ENCODE measurements around the gene KCTD19.

Gene KCTD19

DNA sequence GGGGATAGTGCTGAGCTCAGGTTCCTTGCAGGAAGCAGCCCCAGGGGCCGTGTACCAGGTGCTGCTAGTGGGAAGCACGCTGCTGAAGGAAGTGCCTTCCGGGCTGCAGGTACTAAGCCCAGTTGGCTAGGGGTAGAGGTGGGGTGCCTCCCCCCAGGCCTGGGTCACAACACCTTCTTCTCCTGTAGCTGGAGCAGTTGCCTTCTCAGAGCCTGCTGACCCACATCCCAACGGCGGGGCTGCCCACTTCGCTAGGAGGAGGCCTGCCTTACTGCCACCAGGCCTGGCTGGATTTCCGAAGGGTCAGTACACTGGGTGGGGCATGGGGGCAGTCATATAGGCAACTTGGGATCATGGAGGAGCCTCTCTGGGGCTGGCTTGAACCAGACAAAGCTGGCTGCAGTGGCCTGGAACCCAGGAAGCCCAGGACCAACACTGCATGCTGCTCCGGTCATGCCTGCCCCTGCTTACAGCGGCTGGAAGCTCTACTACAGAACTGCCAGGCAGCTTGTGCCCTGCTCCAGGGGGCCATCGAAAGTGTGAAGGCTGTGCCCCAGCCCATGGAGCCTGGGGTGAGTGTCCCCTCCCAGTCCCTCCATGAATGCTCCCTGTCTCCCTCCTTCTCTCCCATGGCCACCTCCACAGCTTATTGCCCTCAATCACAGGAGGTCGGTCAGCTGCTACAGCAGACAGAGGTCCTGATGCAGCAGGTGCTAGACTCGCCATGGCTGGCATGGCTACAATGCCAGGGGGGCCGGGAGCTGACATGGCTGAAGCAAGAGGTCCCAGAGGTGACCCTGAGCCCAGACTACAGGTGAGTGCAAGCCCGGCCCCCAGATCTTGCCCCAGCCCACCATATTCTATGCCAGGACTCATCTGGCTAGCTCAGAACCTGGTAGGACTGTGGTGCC is 44.8 kb downstream of the KCTD19 start:
- no peak for DNase-seq

DNA sequence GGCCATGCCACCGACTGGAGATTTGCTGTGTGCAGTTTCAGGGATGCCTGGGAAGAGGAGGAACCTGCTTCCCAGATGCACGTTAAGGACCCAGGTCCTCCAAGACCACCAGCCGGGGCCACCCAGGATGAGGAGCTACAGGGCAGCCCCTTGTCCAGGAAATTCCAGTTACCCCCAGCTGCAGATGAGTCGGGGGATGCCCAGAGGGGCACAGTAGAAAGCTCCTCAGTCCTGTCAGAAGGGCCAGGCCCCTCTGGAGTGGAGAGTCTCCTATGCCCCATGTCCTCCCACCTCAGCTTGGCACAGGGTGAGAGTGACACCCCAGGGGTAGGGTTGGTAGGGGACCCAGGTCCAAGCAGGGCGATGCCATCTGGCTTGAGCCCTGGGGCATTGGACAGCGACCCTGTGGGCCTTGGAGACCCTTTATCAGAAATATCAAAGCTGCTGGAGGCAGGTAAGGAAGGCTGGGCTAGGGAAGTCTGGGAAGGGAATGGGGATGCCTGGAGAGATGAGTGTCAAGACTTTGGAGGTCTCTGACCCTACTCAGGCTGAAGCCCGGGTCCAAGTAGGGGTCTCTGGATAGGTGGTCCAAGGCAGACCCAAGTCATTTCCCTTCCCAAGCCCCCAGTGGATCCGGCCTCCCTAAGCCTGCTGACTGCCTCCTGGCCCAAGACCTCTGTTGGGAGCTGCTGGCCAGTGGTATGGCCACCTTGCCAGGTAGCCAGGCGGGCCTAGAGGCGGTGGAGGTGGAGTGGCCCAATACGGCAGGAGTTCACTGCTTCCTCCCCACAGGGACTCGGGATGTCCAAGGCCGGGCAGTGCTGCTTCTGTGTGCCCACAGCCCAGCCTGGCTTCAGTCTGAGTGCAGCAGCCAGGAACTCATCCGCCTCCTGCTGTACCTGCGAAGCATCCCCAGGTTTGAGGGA is 46.2 kb downstream of the KCTD19 start:
- no peak for DNase-seq

DNA sequence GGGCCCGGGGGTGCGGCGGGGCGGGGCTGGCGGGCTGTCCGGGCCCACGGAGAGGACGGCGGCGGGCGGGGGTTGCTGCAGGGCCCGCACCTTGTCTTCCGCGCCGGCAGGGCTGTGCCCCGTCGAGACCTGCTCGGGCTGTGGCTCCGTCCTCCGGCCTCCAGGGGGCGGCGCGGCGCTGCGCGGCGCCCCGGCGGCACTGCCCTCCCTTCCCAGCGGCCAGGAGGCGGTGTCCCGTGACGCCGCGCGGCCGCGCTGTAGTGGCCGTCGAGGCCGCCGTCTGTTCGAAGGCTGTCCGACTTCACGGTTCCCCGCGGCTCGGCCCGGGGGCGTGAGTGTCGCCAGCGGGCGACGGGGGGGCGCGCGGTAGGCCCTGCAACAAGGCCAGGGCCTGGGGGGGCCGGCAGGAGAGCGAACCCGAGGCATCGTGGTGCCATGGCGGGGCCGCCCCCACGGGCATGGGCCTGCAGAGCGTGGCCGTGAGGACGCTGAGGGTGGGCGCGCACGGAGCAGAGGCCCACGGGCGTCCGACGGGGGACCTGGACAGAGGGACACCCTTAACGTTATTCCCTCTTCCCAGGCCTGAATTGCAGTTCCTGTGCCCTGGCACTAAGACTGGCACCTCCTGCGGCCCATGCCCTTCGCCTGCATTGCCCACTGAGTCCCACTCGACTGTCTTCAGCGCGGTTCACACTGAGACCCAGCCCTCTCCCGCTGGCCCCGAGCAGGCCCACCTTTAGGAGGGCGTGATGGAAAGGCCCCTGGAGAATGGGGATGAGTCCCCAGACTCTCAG is 47.0 kb downstream of the KCTD19 start, which contains the start of gene PLEKHG4:
PLEKHG4 (plus strand) TSS at position 237 of the 794 bp plus-strand sequence; CDS start at position 750, 513 bp downstream.
- peak in 1 of 2 experiments; percentile 77 for DNase-seq

DNA sequence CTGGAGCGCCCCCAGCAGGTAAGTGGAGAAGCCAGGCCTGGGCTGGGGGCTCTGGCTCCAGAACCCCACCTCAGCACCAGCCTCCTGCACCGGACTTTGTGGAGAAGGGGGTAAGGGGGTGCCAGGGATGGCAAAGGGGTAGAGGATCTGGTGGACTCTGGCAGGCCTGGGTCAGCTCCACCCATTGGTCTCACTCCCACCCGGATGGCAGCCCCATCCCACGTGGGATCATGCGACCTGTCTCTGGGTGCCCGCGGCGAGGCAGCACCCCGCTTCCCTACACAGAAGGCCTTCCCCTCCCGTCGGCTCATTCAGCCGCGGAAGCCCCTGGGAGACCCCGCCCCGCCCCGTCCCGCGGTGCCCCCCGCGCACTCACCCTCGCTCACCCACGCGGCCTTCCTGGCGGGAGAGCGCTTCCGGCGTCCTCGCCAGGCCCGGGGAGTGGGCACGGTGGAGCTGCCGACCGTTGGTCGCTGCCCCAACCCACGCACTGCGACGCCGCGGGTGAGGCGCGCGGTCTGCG is 47.7 kb downstream of the KCTD19 start:
- DNase-seq, result peak in 1 of 2 experiments; percentile 43

DNA sequence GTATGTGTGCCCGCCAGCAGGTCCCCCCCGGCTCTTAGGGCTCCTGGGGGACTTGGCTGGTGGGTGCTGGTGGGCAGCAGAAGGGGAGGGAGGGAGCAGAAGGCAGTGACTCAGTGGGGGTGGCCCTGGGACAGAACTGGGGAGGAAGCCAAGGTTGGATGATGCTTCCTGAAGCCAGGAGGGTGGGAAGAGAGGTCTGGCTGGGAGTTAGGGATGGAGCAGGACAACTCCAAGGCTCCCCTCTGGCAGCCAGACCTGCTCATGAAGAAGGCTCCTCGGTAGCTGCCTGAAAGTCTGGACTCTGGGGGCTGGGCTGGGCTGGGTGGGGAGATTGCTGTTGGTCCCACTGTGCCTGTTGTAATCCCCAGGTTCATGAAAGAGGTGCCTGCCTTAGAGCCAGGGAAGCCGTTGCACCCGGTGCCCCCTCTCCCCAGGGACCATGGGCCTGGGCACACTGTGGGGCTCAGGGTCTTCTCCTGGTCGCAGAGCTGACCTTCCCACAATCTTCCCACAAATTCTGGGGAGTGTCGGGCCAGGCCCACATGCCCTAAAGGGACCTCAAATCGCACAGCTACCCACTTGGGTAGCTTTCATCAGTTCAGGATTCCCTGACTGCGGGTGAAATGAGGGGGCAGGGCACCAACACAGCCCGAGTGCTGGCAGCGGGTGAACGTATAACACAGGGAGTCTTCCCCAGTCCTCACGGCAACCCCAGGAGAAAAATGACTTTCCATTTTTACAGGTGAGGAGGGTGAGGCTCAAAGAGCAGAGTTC is 48.4 kb downstream of the KCTD19 start:
- no peak for DNase-seq

DNA sequence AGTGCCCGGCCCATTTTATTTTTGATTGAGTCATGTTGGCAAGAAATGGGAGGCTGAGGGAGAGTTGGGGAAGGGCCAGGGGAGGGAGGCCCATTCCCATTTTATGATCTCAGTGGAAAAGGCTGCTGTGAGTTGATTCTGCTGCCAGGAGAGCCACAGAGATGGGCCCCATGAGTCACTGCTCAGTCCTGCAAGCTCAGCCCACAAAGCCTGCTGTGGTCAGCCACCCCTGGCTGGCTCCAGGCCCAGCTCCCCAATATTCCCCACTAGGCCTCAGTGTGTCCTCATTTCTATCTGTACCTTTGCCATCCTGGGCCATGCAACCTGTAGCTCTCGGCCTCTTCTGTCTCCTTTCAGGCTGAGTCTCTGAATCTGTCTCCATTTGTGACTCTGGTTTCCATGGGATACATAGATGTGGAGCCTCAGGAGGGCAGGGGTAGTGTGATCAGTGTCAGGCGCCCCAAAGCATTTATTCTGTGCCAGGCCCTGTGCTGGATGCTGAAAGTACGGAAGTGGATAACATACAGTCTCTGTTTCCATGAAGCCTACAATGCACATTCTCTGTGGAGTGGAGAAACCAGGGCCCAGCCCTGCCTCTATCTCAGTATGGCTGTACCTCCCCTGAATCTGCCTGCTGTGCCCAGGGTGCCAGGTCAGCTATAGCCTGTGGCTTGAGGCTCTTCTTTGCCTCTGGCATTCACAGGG is 49.1 kb downstream of the KCTD19 start:
- DNase-seq, result no peak

DNA sequence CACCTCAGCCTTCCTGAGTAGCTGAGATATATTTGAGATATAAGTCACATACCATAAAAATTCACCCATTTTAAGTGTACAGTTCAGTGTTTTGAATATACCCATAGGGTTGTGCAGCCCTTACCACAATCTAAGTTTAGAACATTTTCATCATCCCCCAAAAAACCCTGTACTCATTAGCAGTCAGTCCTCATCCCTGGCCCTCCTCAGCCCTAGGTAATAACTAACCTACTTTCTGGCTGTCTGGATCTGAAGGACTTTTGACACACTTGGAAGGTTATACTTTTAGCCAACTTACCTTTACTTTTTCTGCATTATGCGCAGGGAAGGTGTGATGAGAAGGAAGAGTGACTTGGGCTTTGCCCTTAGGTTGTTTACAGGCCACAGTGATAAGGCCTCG is 51.2 kb downstream of the KCTD19 start:
- DNase-seq, result no peak

DNA sequence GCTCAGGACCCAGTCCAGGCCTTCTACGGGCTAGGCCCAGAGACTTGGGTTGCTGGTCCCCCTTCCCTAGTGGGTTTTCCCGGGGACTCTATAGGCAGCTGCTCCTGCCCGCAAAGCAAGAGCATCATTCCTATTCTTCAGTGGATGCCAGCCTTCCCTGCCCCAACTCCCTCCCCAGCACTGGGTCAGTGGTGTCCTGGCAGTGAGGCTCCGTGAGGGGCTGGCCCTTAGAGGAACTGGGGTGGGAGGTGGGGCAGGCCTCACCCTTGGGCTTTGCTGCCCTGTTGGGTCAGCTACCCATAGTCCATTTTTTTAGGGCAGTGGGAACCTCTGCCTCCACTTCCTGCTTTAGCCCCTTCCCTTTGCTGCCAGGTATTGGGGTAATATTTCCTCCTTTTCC is 55.1 kb downstream of the KCTD19 start:
- no peak for DNase-seq

DNA sequence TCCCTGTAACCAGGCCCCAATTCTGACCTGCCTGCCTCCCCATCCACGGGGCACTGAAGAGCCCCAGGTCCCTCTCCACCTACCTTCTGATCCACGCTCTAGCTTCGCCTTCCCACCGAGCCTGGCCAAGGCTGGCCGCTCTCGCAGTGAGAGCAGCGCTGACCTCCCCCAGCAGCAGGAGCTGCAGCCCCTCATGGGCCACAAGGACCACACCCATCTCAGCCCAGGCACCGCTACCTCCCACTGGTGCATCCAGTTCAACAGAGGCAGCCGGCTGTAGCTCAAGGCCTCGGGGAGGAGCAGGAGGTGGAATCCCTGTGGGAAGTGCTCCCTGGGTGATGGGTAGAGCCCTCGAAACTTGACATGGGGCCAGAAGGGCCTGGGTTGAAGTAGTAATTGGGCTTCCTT is 55.6 kb downstream of the KCTD19 start:
- DNase-seq, result no peak

DNA sequence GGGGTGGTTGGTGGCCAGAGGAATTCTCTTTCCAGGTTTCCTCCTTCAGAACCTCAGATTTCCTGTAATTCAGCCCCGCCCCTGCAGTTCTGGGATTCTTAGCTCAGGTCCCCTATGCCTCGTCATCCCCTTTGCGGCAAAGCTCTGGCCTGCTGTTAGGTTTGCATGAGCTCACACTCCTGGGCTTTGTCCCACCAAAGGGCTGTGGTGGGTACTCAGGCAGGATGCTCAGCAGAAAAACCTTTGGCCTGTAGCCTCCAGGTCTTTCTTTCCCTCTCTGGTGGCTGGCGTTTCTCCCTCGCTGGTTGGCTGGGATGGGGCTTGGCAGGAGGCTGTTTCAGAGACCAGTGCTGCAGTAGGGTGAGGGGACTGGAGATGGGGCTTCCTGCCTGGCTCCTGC is 56.8 kb downstream of the KCTD19 start:
- no peak for DNase-seq

DNA sequence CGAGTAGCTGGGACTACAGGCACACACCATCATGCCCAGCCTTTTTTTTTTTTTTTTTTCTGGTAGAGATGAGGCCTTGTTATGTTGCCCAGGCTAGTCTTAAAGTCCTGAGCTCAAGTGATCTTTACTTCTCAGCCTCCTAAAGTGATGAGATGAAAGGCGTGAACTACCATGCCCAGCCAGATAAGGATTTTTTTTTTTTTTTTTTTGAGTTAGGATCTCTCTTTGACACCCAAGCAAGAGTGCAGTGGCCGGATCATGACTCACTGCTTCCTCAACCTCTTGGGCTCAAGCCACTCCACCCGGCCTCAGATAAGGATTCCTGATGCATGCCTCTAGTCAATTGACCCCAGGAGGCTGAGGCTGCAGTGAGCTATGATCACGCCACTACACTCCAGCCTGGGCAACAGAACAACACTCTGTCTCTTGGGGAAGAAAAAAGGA is 58.4 kb downstream of the KCTD19 start:
- no peak for DNase-seq

DNA sequence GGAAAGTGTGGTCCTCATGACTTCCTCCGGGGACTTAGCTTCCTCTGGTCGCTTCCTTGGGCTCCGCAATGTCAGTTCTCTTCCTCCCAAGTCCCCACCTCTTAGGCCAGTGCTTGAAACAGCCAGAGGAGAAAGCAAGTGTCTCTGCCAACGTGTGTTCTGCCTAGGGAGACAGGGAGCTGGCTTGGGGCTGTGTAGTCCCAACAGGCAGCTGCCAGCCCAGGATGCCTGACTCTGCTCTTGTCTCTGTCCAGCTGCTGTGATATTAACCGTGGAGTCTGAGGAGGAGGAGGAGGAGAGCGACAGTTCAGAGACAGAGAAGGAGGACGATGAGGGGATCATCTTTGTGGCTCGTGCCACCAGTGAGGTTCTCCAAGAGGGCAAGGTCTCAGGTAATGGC is 60.7 kb downstream of the KCTD19 start:
- no peak for DNase-seq

DNA sequence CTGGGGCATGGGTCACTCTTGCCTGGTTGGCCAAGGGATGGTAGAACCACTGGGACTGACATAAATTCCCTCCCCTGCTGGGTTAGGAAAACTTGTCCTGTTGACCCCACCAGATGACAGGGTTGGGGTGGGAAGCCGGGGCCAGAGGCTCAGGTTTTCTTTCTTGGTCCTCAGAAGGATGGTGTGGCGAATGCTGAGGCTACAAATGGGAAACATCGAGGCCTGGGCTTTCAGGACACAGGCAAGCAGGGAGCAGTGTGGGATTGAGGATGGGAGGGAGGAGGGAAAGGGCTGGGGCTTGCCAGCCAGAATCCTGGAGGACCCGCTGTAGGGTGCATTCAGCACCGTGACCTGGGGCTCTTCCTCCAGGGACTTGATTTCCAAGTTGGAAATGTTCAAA is 61.7 kb downstream of the KCTD19 start:
- DNase-seq, result no peak

DNA sequence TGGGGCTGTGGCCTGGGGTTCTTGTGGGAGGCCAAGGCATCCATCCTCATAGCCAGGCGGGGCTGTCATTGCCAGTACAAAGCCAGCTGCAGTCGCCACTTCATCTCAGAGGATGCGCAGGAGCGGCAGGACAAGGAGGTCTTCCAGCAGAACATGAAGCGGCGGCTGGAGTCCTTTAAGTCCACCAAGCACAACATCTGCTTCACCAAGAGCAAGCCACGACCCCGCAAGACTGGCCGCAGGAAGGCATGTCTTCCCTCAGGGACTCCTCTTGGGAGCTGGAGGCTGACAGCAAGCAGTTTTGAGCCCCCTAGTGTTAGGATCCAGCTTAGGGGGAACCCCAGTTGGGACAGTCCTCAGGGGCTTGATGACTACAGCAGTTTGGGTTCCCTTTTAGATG is 62.3 kb downstream of the KCTD19 start:
- DNase-seq, result no peak

DNA sequence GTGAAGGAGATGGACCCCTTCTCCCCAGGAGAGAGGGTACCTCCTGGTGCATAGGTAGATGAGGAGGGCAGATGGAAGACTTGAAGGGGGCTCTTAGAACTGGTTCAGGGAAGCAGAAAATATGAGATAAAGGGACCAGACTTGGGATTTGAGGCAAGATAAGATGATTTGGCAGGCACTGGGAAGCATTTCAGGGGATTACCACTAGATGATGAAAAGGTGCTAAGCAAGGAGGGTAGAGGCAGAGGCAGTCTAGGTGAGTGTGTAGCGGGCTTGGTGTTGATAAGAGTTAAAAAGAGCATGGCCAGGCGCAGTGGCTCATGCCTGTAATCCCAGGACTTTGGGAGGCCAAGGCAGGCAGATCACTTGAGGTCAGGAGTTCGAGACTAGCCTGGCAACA is 63.3 kb downstream of the KCTD19 start:
- no peak for DNase-seq

DNA sequence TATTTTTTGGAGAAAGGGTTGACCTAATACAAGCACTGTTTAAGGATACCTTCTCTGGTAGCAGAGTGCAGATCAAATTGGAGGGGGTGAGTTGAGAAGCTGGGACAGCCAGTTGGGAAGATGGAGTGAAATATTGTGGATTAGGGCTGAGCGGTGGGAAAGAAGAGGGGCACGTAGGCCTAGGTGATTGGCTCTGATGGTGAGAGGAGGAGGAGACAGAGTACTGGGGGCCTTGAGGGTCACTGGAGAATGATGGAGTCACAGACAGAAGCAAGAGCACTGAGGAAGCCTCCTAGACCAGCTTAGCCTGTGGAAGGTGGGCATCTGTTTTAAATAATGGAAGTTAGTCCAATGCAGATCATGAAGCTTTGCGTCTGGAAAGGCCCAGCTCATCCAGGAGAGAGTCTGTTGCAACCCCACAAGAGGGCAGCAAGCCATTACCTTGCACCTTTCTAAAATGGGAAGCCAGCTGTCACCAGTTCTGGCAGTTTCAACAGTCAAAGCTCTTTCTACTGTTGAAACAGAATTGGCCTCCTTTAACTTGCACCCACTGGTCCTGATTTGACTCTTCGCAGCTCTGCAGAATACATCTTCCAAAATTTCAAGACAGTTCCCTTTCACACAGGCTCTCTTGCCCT is 66.0 kb downstream of the KCTD19 start:
- DNase-seq, result peak; percentile 13 to 54

DNA sequence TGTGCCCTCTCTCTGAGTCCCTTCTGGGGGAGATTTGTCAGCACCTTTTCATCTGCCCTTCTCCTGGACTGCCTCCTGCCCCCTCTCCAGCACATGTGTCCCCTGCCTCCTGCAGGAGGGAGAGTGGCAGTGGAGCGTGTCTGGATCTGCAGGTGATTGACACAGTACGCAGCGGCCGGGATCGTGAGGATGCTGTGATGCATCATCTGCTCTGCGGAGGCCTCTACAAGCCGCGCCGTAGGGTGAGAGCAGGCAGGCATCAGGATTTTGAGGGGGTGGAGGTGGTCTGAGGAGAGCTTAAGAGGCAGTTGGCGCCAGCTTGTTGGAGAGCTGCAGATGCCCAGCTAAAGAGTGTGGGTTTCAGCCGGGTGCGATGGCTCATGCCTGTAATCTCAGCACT is 66.8 kb downstream of the KCTD19 start:
- no peak for DNase-seq

DNA sequence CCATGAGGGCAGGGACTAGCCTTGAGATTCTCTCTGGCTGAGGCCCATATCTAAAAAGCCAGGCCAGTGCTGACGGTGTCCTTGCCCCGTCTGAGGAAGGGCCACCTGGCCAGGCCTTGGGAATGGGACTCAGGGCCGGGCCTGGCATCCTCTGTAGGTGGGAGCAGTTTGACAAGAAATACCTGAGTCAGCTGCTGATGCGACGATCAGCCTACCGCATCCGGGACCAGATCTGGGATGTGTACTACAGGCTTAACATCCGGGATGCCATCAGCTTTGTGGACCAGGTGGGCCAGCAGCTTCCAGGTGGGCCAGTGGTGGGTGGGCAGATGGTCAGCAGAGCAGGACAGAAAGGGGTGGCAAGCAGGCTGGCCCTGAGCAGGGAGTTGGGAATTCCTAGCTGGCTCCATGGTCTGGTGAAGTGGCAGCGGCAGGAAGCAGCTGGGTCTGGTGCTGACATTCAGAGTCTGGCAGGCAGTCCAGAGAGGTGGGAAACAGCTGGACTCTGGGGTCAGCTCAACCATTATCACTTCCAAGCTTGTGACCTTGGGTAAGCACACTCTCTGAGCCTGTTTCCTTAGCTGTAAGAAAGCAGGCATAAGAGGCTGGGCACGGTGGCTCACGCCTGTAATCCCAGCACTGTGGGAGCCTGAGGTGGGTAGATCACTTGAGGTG is 68.2 kb downstream of the KCTD19 start:
- DNase-seq, result no peak

DNA sequence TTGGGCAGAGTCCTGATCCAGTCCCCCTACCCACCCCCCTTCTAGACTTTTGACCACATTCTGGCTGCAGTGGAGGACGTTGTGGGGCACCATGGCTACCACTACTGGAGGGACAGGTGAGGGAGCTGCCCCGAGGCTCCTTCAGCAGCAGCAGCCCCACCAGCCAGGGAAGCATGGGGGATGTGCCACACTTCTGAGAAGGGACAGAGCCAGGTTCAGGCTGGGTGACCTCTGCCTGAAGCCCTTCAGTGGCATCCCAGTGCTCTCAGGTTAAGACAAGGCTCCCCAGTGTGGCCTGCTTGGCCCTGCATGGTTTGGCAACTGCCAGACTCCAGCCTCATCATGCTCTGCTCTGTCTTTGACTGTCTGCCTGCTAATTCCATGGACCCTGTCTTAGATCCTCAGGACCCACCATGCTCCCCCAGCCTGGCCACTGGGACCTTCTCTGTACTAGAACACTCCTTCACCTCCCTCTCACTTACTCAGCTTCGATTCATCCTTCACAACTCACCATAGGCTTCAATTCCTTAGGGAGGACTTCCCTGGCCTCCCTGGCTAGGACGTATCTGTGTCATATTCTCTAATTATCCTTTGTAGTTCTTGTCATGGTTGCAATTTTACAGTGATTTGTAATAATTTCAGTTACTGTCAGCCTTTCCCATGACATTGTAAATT is 68.9 kb downstream of the KCTD19 start:
- DNase-seq, result no peak
